ENCODE data around the gene DAPK1.

DAPK1 gene

DNA sequence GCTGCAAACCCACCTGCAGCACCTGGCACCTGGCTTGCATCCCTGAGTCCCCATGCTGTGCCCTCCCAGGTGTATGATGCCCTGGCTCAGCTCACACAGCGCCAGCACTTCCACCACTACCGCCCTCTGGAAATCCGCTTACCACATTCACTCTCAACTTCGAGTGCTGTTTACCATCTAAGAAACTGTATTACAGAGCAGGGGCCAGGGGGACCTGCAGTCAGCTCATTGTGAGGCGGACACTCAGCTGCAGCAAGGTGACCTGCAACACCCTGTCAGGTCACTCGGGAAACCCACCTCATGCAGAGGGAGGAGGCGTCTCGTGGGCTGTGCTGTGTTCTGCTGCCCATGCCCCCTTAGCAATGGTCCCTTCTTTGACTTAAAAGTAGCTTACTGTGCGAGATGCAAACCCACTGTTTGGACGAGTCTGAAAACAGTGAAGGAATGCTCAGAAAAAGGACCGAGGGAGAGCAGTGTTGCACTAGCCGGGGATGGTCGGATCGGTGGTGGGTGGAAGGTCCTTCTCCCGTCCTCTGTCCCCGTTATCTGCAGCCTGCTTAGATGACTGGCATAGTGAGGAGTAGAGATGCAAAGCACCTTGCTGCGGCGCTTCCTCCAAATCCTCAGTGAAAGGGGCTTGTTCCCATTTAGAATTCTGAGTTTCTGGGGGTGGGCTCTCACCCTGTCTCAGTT lies 173.1 kb downstream of the DAPK1 start:
- ChIA-PET POLR2A (interaction anchor here (0.6 kb wide), 1 partner anchor 8 kb away, joined by 3 read pairs; no protein-coding TSS in a partner anchor), CTCF (interaction anchor here (0.7 to 2.0 kb wide), 4 partner anchors 13 to 921 kb away, joined by 3 to 7 read pairs (median 4); no protein-coding TSS in a partner anchor)
- no peak overlapping the region for H3K4me3 ChIP-seq (ENCODE audit: low read depth, low read length)
- TF ChIP-seq, protein P1, sequence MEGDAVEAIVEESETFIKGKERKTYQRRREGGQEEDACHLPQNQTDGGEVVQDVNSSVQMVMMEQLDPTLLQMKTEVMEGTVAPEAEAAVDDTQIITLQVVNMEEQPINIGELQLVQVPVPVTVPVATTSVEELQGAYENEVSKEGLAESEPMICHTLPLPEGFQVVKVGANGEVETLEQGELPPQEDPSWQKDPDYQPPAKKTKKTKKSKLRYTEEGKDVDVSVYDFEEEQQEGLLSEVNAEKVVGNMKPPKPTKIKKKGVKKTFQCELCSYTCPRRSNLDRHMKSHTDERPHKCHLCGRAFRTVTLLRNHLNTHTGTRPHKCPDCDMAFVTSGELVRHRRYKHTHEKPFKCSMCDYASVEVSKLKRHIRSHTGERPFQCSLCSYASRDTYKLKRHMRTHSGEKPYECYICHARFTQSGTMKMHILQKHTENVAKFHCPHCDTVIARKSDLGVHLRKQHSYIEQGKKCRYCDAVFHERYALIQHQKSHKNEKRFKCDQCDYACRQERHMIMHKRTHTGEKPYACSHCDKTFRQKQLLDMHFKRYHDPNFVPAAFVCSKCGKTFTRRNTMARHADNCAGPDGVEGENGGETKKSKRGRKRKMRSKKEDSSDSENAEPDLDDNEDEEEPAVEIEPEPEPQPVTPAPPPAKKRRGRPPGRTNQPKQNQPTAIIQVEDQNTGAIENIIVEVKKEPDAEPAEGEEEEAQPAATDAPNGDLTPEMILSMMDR (IDR thresholded peaks at IDR 0.05; ENCODE audit: insufficient read depth, low read length, missing control alignments) = no peak
- DNase-seq (ENCODE audit: low read depth, low spot score) = no peak

- ChIA-PET POLR2A (no interaction called here), CTCF (interaction anchor here (0.7 to 2.0 kb wide), 3 partner anchors 13 to 920 kb away, joined by 4 to 7 read pairs (median 5); no protein-coding TSS in a partner anchor)
- H3K4me3 ChIP-seq (ENCODE audit: low read depth, low read length) = no peak overlapping the region
- TF ChIP-seq, protein P1 (IDR thresholded peaks at IDR 0.05; ENCODE audit: insufficient read depth, low read length, missing control alignments) = no peak
- DNase-seq (ENCODE audit: low read depth, low spot score) = no peak
Measured at GRCh38 chr9:87671478-87671877, 173.8 kb downstream of the DAPK1 start.

DNA sequence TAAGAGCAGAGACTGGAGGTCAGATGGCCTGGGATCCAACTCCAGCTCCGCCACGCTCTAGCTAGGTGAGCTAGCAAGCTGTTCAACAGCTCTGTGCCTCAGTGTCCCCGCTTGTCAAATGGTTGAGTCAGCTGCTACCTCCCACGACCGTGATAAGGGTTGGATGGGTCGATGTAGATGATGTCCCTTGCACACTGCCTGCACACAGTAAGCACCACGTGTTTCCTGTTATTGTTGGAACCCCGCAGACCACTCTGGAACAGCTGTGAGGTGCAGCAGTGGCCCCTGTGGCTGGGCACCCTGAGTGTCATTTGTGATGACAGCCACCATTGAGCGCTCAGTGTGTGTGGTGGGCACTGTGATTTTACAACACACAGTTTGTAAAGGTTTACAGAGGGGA lies 174.3 kb downstream of the DAPK1 start:
- H3K4me3 ChIP-seq (ENCODE audit: low read depth, low read length) = no peak overlapping the region
- no peak for DNase-seq (ENCODE audit: low read depth, low spot score)
- TF ChIP-seq, protein P1 (IDR thresholded peaks at IDR 0.05; ENCODE audit: insufficient read depth, low read length, missing control alignments) = no peak
- POLR2A ChIA-PET = no interaction called here
- CTCF ChIA-PET = interaction anchor here (1.4 to 2.0 kb wide), 2 partner anchors 12 to 140 kb away, joined by 5 to 7 read pairs; no protein-coding TSS in a partner anchor

DNA sequence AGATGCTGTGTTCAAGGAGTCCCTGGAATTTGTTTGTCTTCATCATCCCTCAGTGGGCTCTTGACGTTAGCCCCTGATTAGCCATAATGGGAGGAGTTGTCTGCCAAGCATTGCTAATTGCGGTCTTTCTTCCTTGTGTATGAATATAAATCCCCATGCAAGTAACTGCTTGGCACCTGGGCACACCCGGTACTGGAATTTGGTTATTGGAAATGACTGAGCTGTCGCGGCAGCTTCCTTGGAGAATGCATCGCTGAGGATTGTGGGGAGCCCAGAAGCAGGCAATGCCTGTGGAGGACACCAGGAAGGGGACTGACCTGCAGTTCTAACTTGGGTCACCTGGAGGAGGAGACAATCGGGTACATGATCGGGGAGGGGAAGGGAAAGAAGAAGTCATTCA lies 174.9 kb downstream of the DAPK1 start:
- ChIA-PET CTCF (interaction anchor here (1.4 to 2.0 kb wide), 2 partner anchors 10 to 12 kb away, joined by 6 to 7 read pairs; no protein-coding TSS in a partner anchor), POLR2A (no interaction called here)
- H3K4me3 ChIP-seq (ENCODE audit: low read depth, low read length) = no peak overlapping the region
- TF ChIP-seq, protein P1 (IDR thresholded peaks at IDR 0.05; ENCODE audit: insufficient read depth, low read length, missing control alignments) = no peak
- DNase-seq (ENCODE audit: low read depth, low spot score) = no peak

DNA sequence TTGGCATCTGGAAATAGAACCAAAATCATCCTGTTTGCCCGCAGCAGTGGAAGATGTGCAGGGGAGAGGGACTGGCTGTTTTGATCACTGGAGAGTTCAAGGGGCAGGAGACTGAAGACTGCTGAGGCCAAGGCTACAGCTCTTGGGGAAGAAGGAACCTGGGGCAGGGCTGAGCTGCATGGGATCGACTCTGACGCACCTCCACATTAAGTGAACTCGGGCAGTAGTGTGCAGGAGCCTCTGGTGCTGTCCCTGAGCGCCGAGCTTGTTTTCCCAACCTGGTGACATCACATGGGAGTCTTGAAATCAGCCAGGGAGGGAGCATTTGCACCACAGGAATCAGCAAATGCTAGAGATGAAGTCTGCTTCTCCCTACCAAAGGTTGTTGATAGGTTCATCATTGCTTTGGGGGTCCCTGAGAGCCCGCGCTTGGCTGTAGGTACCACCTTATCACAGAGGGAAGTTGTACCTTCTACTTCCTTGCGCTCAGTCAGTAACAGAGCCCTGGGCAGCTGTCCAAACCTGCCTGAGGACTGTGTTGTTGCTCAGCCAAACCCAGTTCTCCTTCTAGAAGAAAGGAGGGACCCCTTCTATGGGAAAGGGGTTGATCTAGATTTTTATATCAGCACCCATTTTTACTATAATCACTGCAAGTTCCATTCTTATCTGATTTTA lies 175.9 kb downstream of the DAPK1 start:
- no peak for DNase-seq (ENCODE audit: low read depth, low spot score)
- no peak overlapping the region for H3K4me3 ChIP-seq (ENCODE audit: low read depth, low read length)
- POLR2A ChIA-PET = no interaction called here
- CTCF ChIA-PET = interaction anchor here (0.9 to 1.4 kb wide), 2 partner anchors 11 kb away, joined by 3 to 6 read pairs; no protein-coding TSS in a partner anchor
- TF ChIP-seq, protein P1 (IDR thresholded peaks at IDR 0.05; ENCODE audit: insufficient read depth, low read length, missing control alignments) = no peak
